ENCODE data around the gene CFAP20.

The CFAP20 gene

DNA sequence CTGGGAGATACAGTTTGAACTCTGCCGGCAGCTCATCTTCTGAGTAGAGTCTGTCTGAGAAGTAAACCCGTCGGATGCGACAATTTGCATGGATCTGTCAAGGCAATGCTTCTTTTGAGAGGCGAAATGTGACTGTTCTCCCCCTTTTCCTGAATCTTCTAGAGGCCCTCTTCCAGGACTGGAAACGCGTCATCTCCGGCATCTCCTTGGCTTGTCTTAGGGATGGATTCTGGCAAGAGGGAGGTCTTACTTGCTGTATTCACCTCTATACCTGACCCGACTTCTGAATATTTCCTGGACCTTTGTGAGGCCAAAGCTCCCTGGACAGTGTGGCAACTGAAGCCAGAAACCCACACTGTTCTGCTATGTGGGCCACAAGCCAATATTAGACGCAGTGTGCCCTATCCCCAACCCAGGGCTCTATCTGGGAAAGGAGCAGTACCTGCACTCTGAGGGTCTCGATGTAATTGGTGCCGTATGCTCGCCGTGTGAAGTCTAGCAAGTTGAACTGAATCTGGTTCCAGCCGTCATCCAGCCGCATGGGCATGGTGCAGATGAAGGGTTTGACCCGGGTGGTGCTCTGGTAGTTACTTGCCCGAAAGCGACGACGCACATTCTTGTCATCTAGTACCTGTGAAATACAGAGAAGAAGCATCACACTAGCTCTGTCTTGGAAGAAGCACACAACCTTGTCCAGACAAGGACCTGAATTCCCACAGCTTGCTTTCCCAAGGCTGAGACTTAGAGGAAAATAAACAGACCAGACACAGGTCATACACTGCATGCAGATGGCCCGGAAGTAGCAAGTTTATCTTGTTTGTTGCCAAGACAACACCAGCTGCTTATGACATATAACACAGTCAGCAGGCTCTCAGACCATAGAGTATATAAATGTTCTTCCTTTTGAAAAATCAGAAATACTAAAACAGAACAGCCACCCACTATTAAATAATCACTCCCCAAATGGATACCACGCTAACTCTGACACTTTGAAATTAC is 14.1 kb downstream of the CFAP20 start:
- Histone ChIP-seq H3K27me3 (ENCODE audit: low read length) (no peaks in the 10 kb centered on the region), H3K4me2 (ENCODE audit: low read depth, low read length, poor library complexity, severe bottlenecking) (no peak overlapping the region), H3K27ac (ENCODE audit: low read depth, low read length) (no peak overlapping the region), H3K79me2 (ENCODE audit: insufficient read depth, low read length) (peaks cover 35% of the 10 kb centered on the region), H3K9me2 (replicated peaks; ENCODE audit: insufficient read depth, low read length) (no peaks in the 10 kb centered on the region), H4K20me1 (ENCODE audit: low read depth, low read length) (peaks cover 4% of the 10 kb centered on the region; the same call in 1 of the 2 replicates), H3K36me3 (ENCODE audit: low read length) (peaks cover 25% of the 10 kb centered on the region), H3K4me3 (ENCODE audit: insufficient read depth, low read length, poor library complexity, severe bottlenecking) (no peak overlapping the region), H3K9me3 (ENCODE audit: insufficient read depth, low read length) (no peaks in the 10 kb centered on the region), H3F3A (ENCODE audit: insufficient read depth) (no peaks in the 10 kb centered on the region), H2AFZ (ENCODE audit: low read depth, low read length, severe bottlenecking) (no peak overlapping the region), H3K9ac (ENCODE audit: low read length) (no peak overlapping the region)
- TF ChIP-seq, protein P1, sequence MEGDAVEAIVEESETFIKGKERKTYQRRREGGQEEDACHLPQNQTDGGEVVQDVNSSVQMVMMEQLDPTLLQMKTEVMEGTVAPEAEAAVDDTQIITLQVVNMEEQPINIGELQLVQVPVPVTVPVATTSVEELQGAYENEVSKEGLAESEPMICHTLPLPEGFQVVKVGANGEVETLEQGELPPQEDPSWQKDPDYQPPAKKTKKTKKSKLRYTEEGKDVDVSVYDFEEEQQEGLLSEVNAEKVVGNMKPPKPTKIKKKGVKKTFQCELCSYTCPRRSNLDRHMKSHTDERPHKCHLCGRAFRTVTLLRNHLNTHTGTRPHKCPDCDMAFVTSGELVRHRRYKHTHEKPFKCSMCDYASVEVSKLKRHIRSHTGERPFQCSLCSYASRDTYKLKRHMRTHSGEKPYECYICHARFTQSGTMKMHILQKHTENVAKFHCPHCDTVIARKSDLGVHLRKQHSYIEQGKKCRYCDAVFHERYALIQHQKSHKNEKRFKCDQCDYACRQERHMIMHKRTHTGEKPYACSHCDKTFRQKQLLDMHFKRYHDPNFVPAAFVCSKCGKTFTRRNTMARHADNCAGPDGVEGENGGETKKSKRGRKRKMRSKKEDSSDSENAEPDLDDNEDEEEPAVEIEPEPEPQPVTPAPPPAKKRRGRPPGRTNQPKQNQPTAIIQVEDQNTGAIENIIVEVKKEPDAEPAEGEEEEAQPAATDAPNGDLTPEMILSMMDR (IDR thresholded peaks at IDR 0.05; ENCODE audit: insufficient read depth, low read length, poor library complexity, severe bottlenecking) = no peak
- TF ChIP-seq EZH2phosphoT487 (conservative IDR thresholded peaks at IDR 0.05; ENCODE audit: low read length) = no peak

DNA sequence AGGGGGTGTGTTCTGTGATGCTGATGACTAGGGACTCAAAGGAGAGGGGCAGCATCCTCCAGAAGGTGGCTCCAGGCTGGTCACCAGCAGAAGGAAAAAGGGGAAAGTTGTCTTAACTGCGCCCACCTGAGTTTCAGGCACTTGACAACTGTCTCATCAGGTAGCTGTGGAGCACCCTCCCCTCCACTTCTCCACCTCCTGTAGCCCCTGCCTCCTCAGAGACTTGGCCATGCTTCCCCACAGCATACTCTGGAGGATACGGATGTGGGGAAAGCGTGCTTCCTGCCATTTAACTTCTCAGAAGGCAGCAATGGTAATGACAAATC is 17.9 kb downstream of the CFAP20 start:
- no peaks in the 10 kb centered on the region for H3K27me3 ChIP-seq (ENCODE audit: low read length)
- H3F3A ChIP-seq (ENCODE audit: insufficient read depth) = no peaks in the 10 kb centered on the region
- no peak overlapping the region for H3K9ac ChIP-seq (ENCODE audit: low read length)
- H3K36me3 ChIP-seq (ENCODE audit: low read length) = peaks cover 20% of the 10 kb centered on the region
- H2AFZ ChIP-seq (ENCODE audit: low read depth, low read length, severe bottlenecking) = no peak overlapping the region
- no peak overlapping the region for H3K4me2 ChIP-seq (ENCODE audit: low read depth, low read length, poor library complexity, severe bottlenecking)
- H3K4me3 ChIP-seq (ENCODE audit: insufficient read depth, low read length, poor library complexity, severe bottlenecking) = no peak overlapping the region
- no peaks in the 10 kb centered on the region for H4K20me1 ChIP-seq (ENCODE audit: low read depth, low read length)
- H3K9me2 ChIP-seq (replicated peaks; ENCODE audit: insufficient read depth, low read length) = no peaks in the 10 kb centered on the region
- H3K9me3 ChIP-seq (ENCODE audit: insufficient read depth, low read length) = no peaks in the 10 kb centered on the region
- H3K79me2 ChIP-seq (ENCODE audit: insufficient read depth, low read length) = no peaks in the 10 kb centered on the region
- TF ChIP-seq EZH2phosphoT487 (conservative IDR thresholded peaks at IDR 0.05; ENCODE audit: low read length) = no peak
- TF ChIP-seq, protein P1 (IDR thresholded peaks at IDR 0.05; ENCODE audit: insufficient read depth, low read length, poor library complexity, severe bottlenecking) = no peak
- H3K27ac ChIP-seq (ENCODE audit: low read depth, low read length) = no peak overlapping the region

DNA sequence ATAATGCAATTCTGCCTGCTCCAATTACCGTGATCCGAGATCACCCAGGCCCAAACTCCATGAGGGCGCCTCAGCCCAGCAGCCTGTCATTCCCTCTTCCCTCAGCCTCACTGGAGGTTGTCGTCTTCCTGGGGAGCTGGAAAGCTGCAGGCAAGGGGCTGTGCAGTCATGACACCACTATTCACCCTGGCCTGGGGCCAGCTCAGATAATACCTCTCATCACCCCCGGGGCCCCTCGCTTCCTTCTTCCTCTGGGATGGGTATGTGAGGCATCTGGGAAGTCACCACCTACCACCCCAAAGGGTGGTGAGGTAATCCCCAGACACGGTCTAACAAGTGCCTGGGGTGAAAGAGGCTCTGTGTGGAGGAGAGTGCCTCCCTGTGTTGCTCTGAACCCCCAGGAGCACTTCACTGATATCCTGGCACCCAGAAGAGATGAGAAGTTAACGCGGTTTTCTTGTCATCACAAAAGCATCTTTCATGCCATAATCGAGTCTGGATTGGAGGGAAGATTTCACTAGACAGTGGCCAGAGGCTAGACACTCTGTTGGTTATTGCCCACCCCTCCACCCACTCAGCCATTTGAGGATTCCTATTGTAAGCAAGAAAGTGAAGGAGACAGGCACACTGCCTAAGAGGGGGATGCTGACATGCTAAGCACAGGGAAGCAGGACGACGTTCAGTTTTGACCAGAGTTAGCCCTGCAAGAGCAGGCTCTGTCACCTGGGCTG is 18.4 kb downstream of the CFAP20 start:
- Histone ChIP-seq H3K4me3 (ENCODE audit: insufficient read depth, low read length, poor library complexity, severe bottlenecking) (no peak overlapping the region), H3K9ac (ENCODE audit: low read length) (no peak overlapping the region), H2AFZ (ENCODE audit: low read depth, low read length, severe bottlenecking) (no peak overlapping the region), H3K4me2 (ENCODE audit: low read depth, low read length, poor library complexity, severe bottlenecking) (no peak overlapping the region), H3K36me3 (ENCODE audit: low read length) (peaks cover 14% of the 10 kb centered on the region), H3K27me3 (ENCODE audit: low read length) (no peaks in the 10 kb centered on the region), H3F3A (ENCODE audit: insufficient read depth) (no peaks in the 10 kb centered on the region), H3K27ac (ENCODE audit: low read depth, low read length) (no peak overlapping the region), H4K20me1 (ENCODE audit: low read depth, low read length) (no peaks in the 10 kb centered on the region), H3K79me2 (ENCODE audit: insufficient read depth, low read length) (no peaks in the 10 kb centered on the region), H3K9me3 (ENCODE audit: insufficient read depth, low read length) (no peaks in the 10 kb centered on the region), H3K9me2 (replicated peaks; ENCODE audit: insufficient read depth, low read length) (no peaks in the 10 kb centered on the region)
- TF ChIP-seq, protein P1 (IDR thresholded peaks at IDR 0.05; ENCODE audit: insufficient read depth, low read length, poor library complexity, severe bottlenecking) = no peak
- TF ChIP-seq EZH2phosphoT487 (conservative IDR thresholded peaks at IDR 0.05; ENCODE audit: low read length) = no peak

Measured in SU-DHL-6 (cell line).